Activated CD4-positive, CD25-positive, alpha-beta regulatory T cell treated with anti-CD3 and anti-CD28 coated beads, Interleukin-2, amount 50 U/mL, for 72 hours (primary cell): Measurements from ENCODE around the gene SLC3A2.

Experiments used
- DNase-seq: peaks from one replicate; pipeline ENCODE4 v3.0.0; 2021

Gene SLC3A2

DNA sequence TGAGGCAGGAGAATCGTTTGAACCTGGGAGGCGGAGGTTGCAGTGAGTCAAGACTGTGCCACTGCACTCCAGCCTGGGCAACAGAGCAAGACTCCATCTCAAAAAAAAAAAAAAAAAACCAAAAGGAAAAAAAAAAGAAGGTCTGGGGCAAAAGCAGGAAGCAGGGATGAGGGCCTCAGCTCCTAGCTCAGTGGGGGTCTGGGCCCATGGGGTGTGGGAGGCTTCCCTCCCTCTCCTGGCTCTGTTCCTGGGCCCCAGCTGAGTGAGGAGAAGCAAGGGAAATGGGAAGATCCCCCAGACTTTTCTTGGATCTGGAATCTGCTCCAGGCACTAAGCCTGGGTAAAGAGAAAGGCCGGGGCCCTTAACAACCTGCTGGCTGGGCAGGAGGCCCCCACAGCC is 31.6 kb downstream of the SLC3A2 start:
- no peak for DNase-seq

DNA sequence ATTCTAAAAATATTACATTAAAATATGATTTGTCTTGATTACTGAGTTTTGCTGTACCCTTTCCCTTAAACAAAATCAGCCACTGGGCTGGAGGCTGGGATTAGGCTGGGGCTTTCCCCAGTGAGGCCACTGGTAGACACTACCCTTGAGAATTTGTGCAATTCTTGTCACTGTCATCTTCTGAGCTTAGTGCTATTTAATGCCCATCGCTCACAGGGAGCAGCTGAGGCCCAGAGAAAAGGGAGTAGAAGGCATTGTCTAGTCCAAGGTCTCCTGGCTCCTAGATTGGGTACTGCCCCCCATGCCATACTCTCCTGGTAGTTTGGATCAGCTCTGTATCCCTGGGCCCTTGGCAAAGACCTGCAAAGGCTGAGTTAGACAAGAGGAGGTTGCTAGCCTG is 33.7 kb downstream of the SLC3A2 start:
- DNase-seq: no peak

DNA sequence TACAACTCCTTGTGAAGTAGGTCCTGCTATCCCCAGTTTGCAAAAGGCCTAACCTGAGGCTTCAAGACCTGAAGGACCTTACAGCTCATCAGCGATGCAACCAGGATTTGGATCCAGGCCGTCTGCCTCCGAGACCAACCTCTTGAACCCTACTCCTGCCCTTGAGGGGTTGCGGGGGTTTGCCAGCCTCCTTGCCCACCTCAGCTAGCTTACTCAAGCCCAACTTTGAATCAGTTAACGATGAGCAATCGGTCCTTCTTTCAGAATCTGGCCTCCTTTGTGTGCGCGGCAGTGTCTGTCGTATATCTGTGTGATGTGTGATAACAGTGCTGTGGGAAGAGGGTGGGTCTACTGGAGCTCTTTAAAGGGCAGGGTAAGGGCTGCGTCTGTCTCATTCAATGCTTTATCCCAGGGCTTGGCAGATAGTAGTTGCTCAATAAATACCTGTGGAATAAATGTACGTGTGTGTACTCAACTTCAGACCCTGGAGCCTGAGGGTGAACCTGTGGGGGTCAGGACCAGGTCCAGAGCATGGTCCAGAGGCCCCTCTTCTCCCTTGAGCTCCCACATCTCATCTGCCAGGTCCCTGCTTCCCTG is 37.3 kb downstream of the SLC3A2 start:
- DNase-seq: no peak

DNA sequence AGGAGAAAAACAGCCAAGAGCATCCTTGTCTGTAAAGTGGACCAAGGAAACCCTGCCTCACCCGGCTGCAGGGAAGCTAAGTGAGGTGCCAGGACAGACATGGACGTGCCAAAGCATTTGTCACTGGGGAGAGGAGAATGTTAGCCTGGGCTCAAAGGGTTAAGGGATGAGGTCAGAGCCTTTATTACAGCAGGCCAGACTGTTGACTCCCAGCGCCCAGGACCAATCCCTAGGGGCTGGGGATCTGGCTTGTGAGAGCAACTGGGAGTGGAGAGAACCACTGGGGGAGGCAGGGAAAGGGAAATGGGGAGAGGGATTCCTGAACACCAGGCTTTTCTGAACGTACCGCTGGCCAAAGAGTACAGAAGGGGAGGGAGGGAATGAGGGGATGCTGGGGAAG is 37.8 kb downstream of the SLC3A2 start:
- no peak for DNase-seq

GRCh38 chr11:62919476-62919875 is 38.8 kb downstream of the SLC3A2 start:
- no peak for DNase-seq

GRCh38 chr11:62919898-62920640 is 39.4 kb downstream of the SLC3A2 start:
- no peak for DNase-seq

DNA sequence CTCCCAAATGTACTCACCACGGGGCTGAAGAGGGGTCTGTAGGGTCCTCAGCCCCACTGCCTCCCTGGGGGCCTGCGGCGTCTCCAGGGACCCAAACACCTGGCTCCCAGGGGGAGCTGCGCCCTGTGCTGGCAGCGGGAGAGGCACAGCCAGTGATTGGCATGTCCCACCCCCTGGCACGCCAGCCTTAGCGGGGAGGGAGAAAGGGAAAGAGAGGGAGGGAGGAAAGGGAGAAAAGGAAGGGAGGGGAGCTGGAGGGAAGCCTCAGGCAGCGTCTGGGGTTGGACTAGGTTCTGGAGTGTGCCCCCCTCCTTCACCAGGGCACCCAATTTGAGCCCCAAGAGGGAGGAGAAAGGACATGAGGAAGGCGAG is 40.5 kb downstream of the SLC3A2 start, which contains the start of gene CHRM1:
CHRM1 (minus strand) TSS at position 163 of the 372 bp plus-strand sequence. CDS start 10,263 bp downstream, outside the sequence.
- no peak for DNase-seq

GRCh38 chr11:62921573-62922188 is 41.0 kb downstream of the SLC3A2 start:
- DNase-seq: no peak

GRCh38 chr11:62922189-62922589 is 41.5 kb downstream of the SLC3A2 start:
- no peak for DNase-seq

DNA sequence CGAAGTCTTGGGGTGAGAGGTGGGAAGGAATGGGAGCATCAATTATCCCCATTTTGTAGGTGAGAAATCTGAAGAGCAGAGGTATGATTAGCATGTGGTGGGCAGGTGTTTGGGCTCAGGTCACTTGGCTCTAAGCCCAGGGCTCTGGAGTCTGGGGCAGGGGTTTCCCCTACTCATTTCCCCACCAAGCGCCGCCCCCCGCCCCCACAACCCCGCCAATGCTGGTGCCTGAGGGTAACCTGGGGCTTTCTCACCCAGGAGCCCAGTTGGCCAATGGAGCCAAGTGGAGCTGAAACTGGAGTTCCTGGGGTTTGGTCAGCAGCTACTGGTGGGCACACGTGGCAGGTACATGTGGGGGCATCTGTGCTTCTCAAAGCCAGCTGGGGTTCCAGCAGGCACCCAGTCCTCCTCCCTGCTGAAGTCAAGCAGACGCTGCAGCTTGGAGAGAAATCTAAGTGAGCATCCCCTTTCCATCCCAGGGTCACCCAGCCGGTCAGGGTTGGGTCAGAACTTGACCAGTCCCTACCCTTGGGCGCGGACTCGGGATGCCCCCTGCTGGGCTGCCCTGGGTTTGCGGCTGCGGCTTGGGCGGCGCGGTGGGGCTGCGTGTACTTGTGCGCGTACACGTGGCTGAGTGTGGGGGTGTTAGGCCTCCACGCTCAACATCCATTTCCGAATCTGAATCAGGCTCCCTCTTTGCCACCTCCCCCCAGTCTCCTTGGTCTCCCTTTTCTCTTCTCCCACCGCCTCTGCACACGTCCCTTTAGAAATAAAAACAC is 42.1 kb downstream of the SLC3A2 start:
- DNase-seq: peak; percentile 48

GRCh38 chr11:62923601-62924411 is 43.1 kb downstream of the SLC3A2 start:
- no peak for DNase-seq

DNA sequence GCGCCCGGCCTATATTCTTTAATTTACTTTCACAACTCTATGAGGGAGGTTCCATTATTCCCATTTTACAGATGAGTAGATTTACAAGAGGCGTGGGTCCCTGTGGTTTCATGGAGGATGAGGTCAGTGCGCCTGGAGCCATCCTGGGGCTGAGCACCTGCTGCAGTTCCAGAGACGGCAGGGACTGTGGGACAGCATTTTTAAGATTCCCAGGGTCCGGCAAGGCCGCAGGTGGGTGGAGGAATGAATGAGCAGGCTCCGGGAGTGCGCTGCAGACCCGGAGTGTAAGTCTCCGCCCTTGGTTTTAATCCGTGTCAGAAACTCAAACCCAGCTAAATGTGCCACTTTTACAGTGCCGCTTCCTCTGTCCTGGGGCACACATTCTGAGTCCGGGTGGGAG is 44.6 kb downstream of the SLC3A2 start:
- DNase-seq: no peak

DNA sequence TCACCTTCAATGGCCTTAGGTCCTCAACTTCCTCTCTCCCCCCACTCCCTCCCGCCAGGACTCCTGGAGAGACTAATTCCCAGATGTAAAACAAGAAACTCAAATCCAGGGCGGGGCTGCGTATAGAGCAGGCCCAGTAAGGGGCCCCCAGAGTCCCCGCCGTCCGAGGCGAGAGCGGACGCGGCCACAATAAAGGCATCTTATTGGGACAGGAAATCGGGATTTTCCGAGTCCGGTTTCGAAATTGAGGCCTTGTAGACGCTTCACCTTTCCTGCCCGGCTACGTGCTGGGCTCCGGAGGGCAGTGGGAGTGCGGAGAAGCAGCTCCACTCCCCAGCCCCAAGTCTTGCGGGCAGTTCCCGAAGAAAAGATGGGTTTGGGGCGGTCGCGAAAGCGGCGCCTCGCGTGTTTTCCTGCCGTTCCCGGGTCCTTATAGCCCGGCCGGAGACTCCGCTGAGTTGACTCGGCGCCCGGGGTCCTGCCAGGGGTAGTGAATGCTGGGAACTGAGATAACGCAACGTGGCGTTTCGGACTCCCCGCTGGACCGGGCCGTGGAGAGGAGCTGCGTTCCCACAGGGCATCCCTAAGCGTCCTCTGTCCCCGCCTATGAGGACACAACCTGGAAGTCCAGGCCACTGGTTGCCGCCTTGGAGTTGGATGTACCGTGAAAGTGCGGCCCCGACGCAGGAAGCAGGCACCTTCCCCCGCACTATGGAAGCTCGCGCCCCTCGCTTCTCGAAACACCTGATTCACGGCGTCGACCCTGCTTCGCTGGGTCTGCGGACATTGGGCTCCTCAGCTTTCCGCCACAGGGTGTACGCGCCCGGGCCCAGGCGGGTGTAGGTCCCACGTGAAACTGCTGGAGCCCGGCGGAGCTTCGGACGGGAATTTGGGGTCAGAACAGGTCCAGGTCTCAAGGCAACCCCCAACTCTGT is 45.3 kb downstream of the SLC3A2 start:
- no peak for DNase-seq

- no peak for DNase-seq
These were observed 46.2 kb downstream of the SLC3A2 start for GRCh38 chr11:62926680-62927455.

DNA sequence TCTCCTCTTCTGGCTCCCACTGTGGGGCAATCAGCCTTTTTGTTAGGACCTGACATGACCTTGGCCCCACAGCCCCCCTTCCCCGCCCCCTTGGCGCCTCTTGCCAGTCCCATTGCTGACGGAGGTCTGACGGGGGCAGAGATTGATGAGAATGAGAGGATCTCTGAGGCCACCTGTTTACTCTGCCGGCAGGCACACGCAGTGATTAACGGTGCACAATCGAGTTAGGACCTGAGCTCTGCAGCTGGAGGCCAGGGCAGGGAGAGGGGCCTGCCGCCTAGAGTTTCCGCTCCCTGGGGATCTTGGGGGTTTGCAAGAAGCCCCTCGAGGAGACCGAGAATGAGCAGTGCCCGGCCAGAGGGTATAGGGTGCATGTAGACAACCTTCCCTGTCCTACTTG is 47.3 kb downstream of the SLC3A2 start:
- DNase-seq: no peak

DNA sequence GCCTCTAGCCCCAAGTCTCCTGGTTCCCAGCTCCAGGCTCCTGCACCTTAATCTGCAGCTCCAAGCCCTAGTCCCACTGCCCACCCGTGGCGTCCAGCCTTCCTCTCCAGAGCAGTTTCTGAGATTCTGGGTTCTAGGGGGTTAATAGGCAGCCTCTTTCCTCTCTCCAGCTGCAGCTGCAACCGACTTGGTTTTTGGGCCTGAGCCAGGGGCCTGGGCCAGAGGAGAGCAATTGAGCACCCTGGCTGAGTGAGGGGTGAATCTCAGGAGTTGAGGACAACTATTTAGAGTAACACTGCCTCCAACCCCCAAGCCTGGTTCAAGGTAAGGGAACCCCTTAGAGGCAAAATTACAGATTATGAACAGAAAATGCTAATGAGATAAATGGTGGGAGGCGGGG is 49.5 kb downstream of the SLC3A2 start:
- DNase-seq: no peak

GRCh38 chr11:62930666-62931065 is 50.0 kb downstream of the SLC3A2 start:
- DNase-seq: no peak

DNA sequence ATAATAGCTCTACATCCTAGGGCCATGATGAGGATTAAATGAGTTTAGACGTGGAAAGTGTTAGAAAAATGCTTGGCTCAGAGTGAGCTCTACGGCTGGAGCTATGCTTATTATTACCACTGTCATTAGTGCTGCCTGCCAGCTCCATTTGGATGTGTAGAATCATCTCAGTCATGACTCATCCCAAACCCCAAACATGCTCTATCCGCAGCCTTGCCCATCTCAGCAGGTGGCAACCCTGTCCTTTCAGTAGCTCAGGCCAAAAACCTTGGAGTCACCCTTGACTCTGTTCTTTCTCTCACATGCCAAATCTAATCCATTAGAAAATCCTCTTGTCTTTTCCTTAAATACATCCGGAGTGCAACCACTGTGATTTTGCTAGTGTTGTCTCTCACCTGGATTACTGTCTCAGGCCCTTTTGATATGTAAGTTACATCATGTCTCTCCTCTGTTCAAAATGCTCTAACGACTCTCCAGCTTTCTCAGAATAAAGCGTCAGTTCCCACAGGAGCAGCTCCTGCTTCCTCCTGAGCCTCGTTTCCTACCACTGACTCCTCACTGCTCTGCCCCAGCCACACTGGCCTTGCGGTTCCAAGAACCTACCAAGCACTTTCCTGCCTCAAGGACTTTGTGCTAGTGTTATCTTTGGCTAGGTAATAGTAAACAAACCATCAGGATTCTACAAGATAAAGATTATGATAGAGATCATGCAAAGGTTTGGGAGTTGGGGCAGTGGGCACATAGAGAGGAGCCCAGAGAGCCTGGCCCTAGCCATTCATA is 51.0 kb downstream of the SLC3A2 start:
- DNase-seq: no peak

DNA sequence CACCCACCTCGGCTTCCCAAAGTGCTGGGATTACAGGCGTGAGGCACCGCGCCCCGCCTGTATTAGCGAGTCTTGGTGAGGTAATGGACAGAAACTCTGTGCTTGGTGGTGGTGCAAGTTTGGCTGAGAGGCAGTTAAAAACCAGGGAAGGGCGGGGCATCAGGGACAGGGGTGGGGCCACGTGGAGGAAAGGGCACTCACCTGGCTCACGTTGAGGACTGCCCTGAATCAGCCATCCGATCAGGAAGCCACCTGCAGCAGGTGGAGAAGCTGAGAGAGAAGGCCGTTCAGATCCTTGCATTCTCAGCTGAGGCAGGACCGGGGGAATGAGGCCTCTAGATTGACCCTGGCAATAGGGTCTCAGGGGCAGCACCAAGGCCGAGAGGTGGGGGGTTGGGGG is 52.6 kb downstream of the SLC3A2 start:
- no peak for DNase-seq
